Ishikawa (cell line): ENCODE data around the gene PRDX2.

ENCODE experiments used
- CEBPB ChIP-seq: IDR thresholded peaks from 2 replicates; pipeline ENCODE4 v1.6.1; 2012
- CREB1 ChIP-seq: IDR thresholded peaks from 2 replicates; pipeline ENCODE4 v1.6.1; 2012; ENCODE audit warnings: low read depth
- EGR1 ChIP-seq: IDR thresholded peaks from 2 replicates; pipeline ENCODE4 v1.6.1; 2012
- EP300 ChIP-seq: IDR thresholded peaks from 2 replicates; pipeline ENCODE4 v1.6.1; 2012; ENCODE audit warnings: borderline replicate concordance
- FOXM1 ChIP-seq: IDR thresholded peaks from 2 replicates; pipeline ENCODE4 v1.6.1; 2012; ENCODE audit warnings: low read depth, borderline replicate concordance
- RAD21 ChIP-seq: IDR thresholded peaks from 2 replicates; pipeline ENCODE4 v1.6.1; 2012; ENCODE audit warnings: low read depth
- REST ChIP-seq: IDR thresholded peaks from 2 replicates; pipeline ENCODE4 v1.6.1; 2012; ENCODE audit warnings: low read depth, mild to moderate bottlenecking
- TAF1 ChIP-seq: IDR thresholded peaks from 2 replicates; pipeline ENCODE4 v1.6.1; 2012; ENCODE audit warnings: low read depth, mild to moderate bottlenecking
- TCF12 ChIP-seq: IDR thresholded peaks from 2 replicates; pipeline ENCODE4 v1.6.1; 2012; ENCODE audit warnings: low read depth
- TEAD4 ChIP-seq: IDR thresholded peaks from 2 replicates; pipeline ENCODE4 v1.6.1; 2012
- YY1 ChIP-seq: IDR thresholded peaks from 2 replicates; pipeline ENCODE4 v1.6.1; 2012; ENCODE audit warnings: low read depth
- ZBTB7A ChIP-seq: IDR thresholded peaks from 2 replicates; pipeline ENCODE4 v1.6.1; 2012; ENCODE audit warnings: low read depth
- TF ChIP-seq, protein P1 (sequence below): IDR thresholded peaks from 2 replicates; pipeline ENCODE4 v1.6.1; 2012
- TF ChIP-seq, protein P2 (sequence below): IDR thresholded peaks from 2 replicates; pipeline ENCODE4 v1.6.1; 2012

GRCh38 chr19:12773571-12773970 is 28.0 kb downstream of the PRDX2 start:
- TF ChIP-seq RAD21, result no peak
- no peak for TF ChIP-seq EP300
- TF ChIP-seq REST, result no peak
- TF ChIP-seq, protein P1, sequence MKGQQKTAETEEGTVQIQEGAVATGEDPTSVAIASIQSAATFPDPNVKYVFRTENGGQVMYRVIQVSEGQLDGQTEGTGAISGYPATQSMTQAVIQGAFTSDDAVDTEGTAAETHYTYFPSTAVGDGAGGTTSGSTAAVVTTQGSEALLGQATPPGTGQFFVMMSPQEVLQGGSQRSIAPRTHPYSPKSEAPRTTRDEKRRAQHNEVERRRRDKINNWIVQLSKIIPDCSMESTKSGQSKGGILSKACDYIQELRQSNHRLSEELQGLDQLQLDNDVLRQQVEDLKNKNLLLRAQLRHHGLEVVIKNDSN, result no peak
- no peak for TF ChIP-seq TCF12
- TF ChIP-seq CEBPB, result no peak
- no peak for TF ChIP-seq CREB1
- no peak for TF ChIP-seq ZBTB7A
- no peak for TF ChIP-seq YY1
- TF ChIP-seq TAF1, result no peak
- TF ChIP-seq, protein P2, sequence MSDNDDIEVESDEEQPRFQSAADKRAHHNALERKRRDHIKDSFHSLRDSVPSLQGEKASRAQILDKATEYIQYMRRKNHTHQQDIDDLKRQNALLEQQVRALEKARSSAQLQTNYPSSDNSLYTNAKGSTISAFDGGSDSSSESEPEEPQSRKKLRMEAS, result no peak
- no peak for TF ChIP-seq FOXM1
- no peak for TF ChIP-seq EGR1
- TF ChIP-seq TEAD4, result no peak
